ENCODE measurements around the gene OR4D1.

DNA sequence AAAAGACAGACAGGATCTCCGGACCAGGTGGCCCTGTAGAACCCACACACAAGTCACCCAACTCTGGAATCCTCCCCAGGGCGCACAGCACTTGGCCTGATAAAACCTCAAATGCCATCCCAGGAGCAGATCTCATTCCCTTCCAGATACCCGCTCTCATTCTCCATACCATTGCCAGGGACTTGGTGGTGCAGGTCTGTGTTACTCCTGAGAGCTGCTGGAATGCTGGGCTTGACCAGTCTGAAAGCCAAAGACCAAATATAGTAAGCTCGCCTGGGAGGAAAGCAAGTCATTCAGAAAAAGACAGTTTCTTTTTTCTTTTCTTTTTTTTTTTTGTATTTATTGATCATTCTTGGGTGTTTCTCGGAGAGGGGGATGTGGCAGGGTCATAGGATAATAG is 60.2 kb downstream of the OR4D1 start:
- TF ChIP-seq, protein P1, sequence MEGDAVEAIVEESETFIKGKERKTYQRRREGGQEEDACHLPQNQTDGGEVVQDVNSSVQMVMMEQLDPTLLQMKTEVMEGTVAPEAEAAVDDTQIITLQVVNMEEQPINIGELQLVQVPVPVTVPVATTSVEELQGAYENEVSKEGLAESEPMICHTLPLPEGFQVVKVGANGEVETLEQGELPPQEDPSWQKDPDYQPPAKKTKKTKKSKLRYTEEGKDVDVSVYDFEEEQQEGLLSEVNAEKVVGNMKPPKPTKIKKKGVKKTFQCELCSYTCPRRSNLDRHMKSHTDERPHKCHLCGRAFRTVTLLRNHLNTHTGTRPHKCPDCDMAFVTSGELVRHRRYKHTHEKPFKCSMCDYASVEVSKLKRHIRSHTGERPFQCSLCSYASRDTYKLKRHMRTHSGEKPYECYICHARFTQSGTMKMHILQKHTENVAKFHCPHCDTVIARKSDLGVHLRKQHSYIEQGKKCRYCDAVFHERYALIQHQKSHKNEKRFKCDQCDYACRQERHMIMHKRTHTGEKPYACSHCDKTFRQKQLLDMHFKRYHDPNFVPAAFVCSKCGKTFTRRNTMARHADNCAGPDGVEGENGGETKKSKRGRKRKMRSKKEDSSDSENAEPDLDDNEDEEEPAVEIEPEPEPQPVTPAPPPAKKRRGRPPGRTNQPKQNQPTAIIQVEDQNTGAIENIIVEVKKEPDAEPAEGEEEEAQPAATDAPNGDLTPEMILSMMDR (CRISPR knock-in tag; IDR thresholded peaks at IDR 0.05), result no peak
- TF ChIP-seq IRF2 (CRISPR knock-in tag; IDR thresholded peaks at IDR 0.05) (no peak), BRCA1 (CRISPR knock-in tag; IDR thresholded peaks at IDR 0.05) (no peak), ZNF549 (CRISPR knock-in tag; IDR thresholded peaks at IDR 0.05) (no peak), NR1H2 (CRISPR knock-in tag; IDR thresholded peaks at IDR 0.05; ENCODE audit: borderline replicate concordance, low read depth) (no peak), ZNF747 (CRISPR knock-in tag; IDR thresholded peaks at IDR 0.05; ENCODE audit: borderline replicate concordance) (no peak), IKZF4 (CRISPR knock-in tag; IDR thresholded peaks at IDR 0.05; ENCODE audit: borderline replicate concordance, low read depth, not compliant biosample characterization) (no peak), TAF15 (IDR thresholded peaks at IDR 0.05; ENCODE audit: low read depth, low read length, poor library complexity, severe bottlenecking) (no peak), ZNF263 (CRISPR knock-in tag; IDR thresholded peaks at IDR 0.05) (no peak), CCAR2 (optimal IDR thresholded peaks at IDR 0.05; ENCODE audit: low read depth, low read length) (no peak), ZSCAN29 (CRISPR knock-in tag; conservative IDR thresholded peaks at IDR 0.05) (no peak)
- TF ChIP-seq, protein P2, sequence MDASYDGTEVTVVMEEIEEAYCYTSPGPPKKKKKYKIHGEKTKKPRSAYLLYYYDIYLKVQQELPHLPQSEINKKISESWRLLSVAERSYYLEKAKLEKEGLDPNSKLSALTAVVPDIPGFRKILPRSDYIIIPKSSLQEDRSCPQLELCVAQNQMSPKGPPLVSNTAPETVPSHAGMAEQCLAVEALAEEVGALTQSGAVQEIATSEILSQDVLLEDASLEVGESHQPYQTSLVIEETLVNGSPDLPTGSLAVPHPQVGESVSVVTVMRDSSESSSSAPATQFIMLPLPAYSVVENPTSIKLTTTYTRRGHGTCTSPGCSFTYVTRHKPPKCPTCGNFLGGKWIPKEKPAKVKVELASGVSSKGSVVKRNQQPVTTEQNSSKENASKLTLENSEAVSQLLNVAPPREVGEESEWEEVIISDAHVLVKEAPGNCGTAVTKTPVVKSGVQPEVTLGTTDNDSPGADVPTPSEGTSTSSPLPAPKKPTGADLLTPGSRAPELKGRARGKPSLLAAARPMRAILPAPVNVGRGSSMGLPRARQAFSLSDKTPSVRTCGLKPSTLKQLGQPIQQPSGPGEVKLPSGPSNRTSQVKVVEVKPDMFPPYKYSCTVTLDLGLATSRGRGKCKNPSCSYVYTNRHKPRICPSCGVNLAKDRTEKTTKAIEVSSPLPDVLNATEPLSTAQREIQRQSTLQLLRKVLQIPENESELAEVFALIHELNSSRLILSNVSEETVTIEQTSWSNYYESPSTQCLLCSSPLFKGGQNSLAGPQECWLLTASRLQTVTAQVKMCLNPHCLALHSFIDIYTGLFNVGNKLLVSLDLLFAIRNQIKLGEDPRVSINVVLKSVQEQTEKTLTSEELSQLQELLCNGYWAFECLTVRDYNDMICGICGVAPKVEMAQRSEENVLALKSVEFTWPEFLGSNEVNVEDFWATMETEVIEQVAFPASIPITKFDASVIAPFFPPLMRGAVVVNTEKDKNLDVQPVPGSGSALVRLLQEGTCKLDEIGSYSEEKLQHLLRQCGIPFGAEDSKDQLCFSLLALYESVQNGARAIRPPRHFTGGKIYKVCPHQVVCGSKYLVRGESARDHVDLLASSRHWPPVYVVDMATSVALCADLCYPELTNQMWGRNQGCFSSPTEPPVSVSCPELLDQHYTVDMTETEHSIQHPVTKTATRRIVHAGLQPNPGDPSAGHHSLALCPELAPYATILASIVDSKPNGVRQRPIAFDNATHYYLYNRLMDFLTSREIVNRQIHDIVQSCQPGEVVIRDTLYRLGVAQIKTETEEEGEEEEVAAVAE (CRISPR knock-in tag; IDR thresholded peaks at IDR 0.05; ENCODE audit: borderline replicate concordance), result no peak

Measured in HepG2 (cell line).